Adrenal gland (tissue), 12 donors: ENCODE results near the gene KLHL3. TPM values are rescaled to one million over a fixed set of nuclear protein-coding genes. Genes with fewer than 3 reads are reported as not detected.

Experiments
- DNase-seq, 7 donors: peaks; one replicate each; pipeline ENCODE4 v3.0.0-alpha.2; 2019 to 2020
- H3K27ac ChIP-seq, 5 donors: fragments of 200-600 bp; sonication (generic) in 4 of 5; 1 replicate in 3 of 5; 2 replicates in 2 of 5; pipeline versions ENCODE4 v1.5.1 to v1.8.0; 2016 to 2020; ENCODE audit warnings: mild to moderate bottlenecking in 1 of 5
- H3K27me3 ChIP-seq: fragments of 200-600 bp; 2 replicates; pipeline ENCODE4 v1.8.0; 2021
- H3K36me3 ChIP-seq, 2 donors: fragments of 200-600 bp; replicated peaks in 1 of 2; 1 replicate in 1 of 2; 2 replicates in 1 of 2; pipeline versions ENCODE4 v1.5.1 to v1.8.0; 2018 to 2022
- H3K4me1 ChIP-seq, 2 donors: fragments of 200-600 bp; replicated peaks in 1 of 2; 1 replicate in 1 of 2; 2 replicates in 1 of 2; pipeline versions ENCODE4 v1.5.1 to v1.8.0; 2018 to 2021
- H3K4me3 ChIP-seq, 4 donors: fragments of 200-600 bp; sonication (generic) in 3 of 4; one replicate each; pipeline ENCODE4 v1.5.1; 2016 to 2018
- H3K9me3 ChIP-seq, 3 donors: fragments of 200-600 bp; sonication (generic) in 1 of 3; replicated peaks in 1 of 3; 1 replicate in 2 of 3; 2 replicates in 1 of 3; pipeline versions ENCODE4 v1.5.1 to v1.8.0; 2016 to 2021
- CTCF ChIP-seq, 6 experiments: fragments of 450-650 bp in 4 of 6; fragments of 200-600 bp in 2 of 6; sonication (generic) in 1 of 6; IDR thresholded peaks; 1 replicate in 5 of 6; 2 replicates in 1 of 6; pipeline versions ENCODE4 v1.5.1 to v1.8.0; 2016 to 2021; ENCODE audit warnings: antibody characterized with exemption in 6 of 6, mild to moderate bottlenecking in 2 of 6, moderate library complexity in 1 of 6
- POLR2A ChIP-seq, 2 donors: fragments of 450-650 bp; IDR thresholded peaks; one replicate each; pipeline ENCODE4 v1.6.1; 2017; ENCODE audit warnings: antibody characterized with exemption in 2 of 2, mild to moderate bottlenecking in 2 of 2, moderate library complexity in 1 of 2
- WGBS, 4 donors: extraction: QIAGEN DNeasy Blood & Tissue Kit in 2 of 4; methylation state at CpG; one replicate each; pipeline versions ENCODE4 v1.1.5 to v1.1.7; 2013 to 2017; 5-methylcytosine and 5-hydroxymethylcytosine counted together
- intact Hi-C, 2 donors: fragments of 100-400 bp; cut with DNase I; formaldehyde crosslinking; loops; one replicate each; pipeline versions ENCODE4 v1.14.1 to v1.15.0; 2022 to 2023
- polyA plus RNA-seq, 3 donors: library from polyadenylated mRNA; stranded (reverse); fragments of 200-250 nt in 2 of 3; fragments of 350-450 nt in 1 of 3; fragmentation: Illumina TruSeq in 1 of 3; extraction: RNeasy Lipid Tissue Mini Kit (QIAGEN cat#74804) in 1 of 3; gene quantifications; one replicate each; pipeline ENCODE4 v1.2.3, GENCODE V29; 2013 to 2014
- total RNA-seq, 9 donors: library from RNA; depleted of rRNA in 4 of 9; stranded (reverse); fragments of >200 nt in 4 of 9; fragments of 120-200 nt in 1 of 9; fragmentation: NEBNext Ultra II Directional in 1 of 9; extraction: Animal tissue kit (Norgen Biotek cat#: 25700) in 1 of 9; gene quantifications; one replicate each; pipeline versions ENCODE4 v1.1.0 to v1.2.4, GENCODE V29; 2013 to 2023
- donor health status: healthy with polysubstance abuse.
- donor health status: Bipolar disorder and iron deficiency.
- donor health status: DM: yes; HTN: yes; CAD: no.
- donor health status: DM: no; HTN: no; CAD: no.
- donor health status: DM: no; HTN: no; CAD: no.
- donor health status: DM: yes; HTN: yes; CAD: no.

The KLHL3 gene
- total and polyA plus RNA-seq, 12 donors, result 3.1 to 28.6 (median 13.4) TPM

- intact Hi-C loops, result loop anchor here (5.0 kb wide), 2 partner anchors 77 to 82 kb away; partner anchors contain the start of gene KLHL3 (in 1 of the 2)
Measured at GRCh38 chr5:137660349-137660817, 75.5 kb downstream of the KLHL3 start.

GRCh38 chr5:137659209-137659608, 76.7 kb downstream of the KLHL3 start:
- Histone ChIP-seq H3K27ac (no peak overlapping the region), H3K36me3 (no peaks in the 10 kb centered on the region), H3K4me3 (no peak overlapping the region), H3K9me3 (no peaks in the 10 kb centered on the region), H3K27me3 (no peaks in the 10 kb centered on the region), H3K4me1 (no peaks in the 10 kb centered on the region)
- intact Hi-C loops, result no loop called here
- no peak for TF ChIP-seq CTCF (IDR thresholded peaks at IDR 0.05)
- TF ChIP-seq POLR2A (IDR thresholded peaks at IDR 0.05), result no peak
- no peak for DNase-seq

More at GRCh38 chr5:137660349-137660817, 75.5 kb downstream of the KLHL3 start:
- no peaks in the 10 kb centered on the region for H3K36me3 ChIP-seq
- no peaks in the 10 kb centered on the region for H3K27me3 ChIP-seq
- H3K9me3 ChIP-seq, result no peaks in the 10 kb centered on the region
- no peak overlapping the region for H3K27ac ChIP-seq
- H3K4me1 ChIP-seq, result peaks cover 0 to 3% of the 10 kb centered on the region in 2 donors
- 11 to 14% (median 14%) methylated on average over 5 to 6 of the region's 6 CpGs for WGBS, 4 donors
- H3K4me3 ChIP-seq, result no peak overlapping the region
- TF ChIP-seq POLR2A (IDR thresholded peaks at IDR 0.05) (no peak), CTCF (IDR thresholded peaks at IDR 0.05) (peak; percentile 74 to 81 (median 77))
- DNase-seq, result peak; percentile 70 to 93 (median 81)

DNA sequence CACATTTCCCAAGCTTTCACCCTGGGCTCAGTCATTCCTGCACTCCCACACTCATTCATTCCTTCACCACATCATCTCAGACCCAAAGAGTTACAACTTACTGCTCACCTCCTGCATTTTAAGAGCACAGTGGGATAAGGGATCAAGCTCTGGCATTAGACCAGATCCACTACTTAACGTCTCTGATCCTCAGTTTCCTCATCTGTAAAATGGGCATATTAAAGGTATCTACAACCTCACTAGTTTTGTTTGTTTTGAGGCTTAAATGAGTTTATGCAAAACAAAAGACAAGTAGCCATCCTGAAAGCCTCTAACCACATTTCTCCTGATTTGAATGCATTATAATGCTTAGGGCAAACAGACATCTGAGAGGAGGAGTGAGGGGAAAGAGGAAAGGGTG, 77.6 kb downstream of the KLHL3 start:
- Histone ChIP-seq H3K4me3 (no peak overlapping the region), H3K4me1 (no peaks in the 10 kb centered on the region), H3K36me3 (no peaks in the 10 kb centered on the region), H3K9me3 (no peaks in the 10 kb centered on the region), H3K27ac (no peak overlapping the region), H3K27me3 (no peaks in the 10 kb centered on the region)
- 75 to 100% (median 90%) methylated on average over 1 of the region's 1 CpG for WGBS, 4 donors
- TF ChIP-seq POLR2A (IDR thresholded peaks at IDR 0.05), result no peak
- no peak for TF ChIP-seq CTCF (IDR thresholded peaks at IDR 0.05)
- no peak for DNase-seq
- intact Hi-C loops, result no loop called here

DNA sequence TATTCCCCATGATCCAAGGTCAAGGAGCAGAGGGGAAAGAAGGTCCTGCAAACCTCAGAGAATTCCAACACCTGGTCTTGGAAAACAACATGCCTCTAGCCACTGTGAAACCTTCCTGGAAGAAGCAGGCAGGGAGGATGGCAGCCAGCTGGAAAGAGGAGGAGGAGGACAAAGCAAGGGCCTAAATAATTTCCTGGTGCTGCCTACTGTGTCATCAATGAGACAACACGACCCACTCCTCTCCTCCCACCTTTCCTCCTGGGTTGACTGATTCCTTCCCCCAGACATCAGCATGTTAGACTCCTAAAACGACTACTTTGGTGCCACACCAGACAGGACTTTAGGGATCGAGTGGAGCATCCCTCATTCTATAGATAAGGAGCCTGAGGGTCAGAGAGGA, 78.8 kb downstream of the KLHL3 start:
- TF ChIP-seq POLR2A (IDR thresholded peaks at IDR 0.05) (no peak), CTCF (IDR thresholded peaks at IDR 0.05) (no peak)
- Histone ChIP-seq H3K27ac (no peak overlapping the region), H3K27me3 (no peaks in the 10 kb centered on the region), H3K36me3 (no peaks in the 10 kb centered on the region), H3K4me3 (no peak overlapping the region), H3K4me1 (no peaks in the 10 kb centered on the region), H3K9me3 (no peaks in the 10 kb centered on the region)
- WGBS, 4 donors, result 52 to 62% (median 60%) methylated on average over 3 of the region's 3 CpGs
- no peak for DNase-seq
- intact Hi-C loops, result no loop called here
